ENCODE results near the gene SMARCA1. TPM values are rescaled to one million over a fixed set of nuclear protein-coding genes. Genes with fewer than 3 reads are reported as not detected.

The SMARCA1 gene
- total and polyA plus RNA-seq, 2 experiments from 2014 or later, result 30.1 to 51.8 TPM

DNA sequence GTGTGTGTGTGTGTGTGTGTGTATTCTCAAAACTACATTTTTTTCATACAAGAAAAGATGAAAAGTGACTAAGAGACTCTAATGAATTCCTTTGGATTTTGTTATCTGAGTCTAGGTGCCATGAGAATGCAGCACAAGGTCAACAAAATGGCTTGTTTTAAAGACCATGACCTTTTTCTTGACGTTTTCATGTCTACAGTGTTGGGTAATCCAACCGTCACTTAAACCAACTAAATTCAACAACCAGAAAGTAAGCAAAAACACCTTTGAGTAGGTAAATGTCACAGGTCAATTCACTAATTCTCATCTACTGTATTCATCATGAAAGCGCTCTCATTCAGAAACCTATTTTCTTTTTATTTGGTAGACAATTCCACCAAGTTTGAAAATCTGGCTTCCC, 3.1 kb downstream of the SMARCA1 start:
- Histone ChIP-seq H3K4me1 (ENCODE audit: insufficient read depth) (peaks cover 5% of the 10 kb centered on the region; the same call in 1 of the 2 replicates), H4K20me1 (replicated peaks; ENCODE audit: insufficient read depth) (0 out of 2 replicates have a peak, but pooled peaks cover 5% of the 10 kb centered on the region), H3K4me3 (no peak overlapping the region), H2AFZ (no peak overlapping the region), H3F3A (replicated peaks; ENCODE audit: low read depth) (no peaks in the 10 kb centered on the region), H3K27ac (ENCODE audit: low read depth) (no peak overlapping the region), H3K4me2 (0 out of 2 replicates have a peak overlapping the region, but pooled peaks have one; percentile 29), H3K36me3 (ENCODE audit: insufficient read depth) (no peaks in the 10 kb centered on the region), H3K79me2 (replicated peaks; ENCODE audit: insufficient read depth) (peaks cover 56% of the 10 kb centered on the region), H3K27me3 (ENCODE audit: insufficient read depth) (no peaks in the 10 kb centered on the region), H3K9me2 (ENCODE audit: insufficient read depth) (no peaks in the 10 kb centered on the region)
- Mint-ChIP-seq H3K27me3 (ENCODE audit: insufficient read depth, low read depth, poor library complexity) (no peaks in the 10 kb centered on the region), H3K27ac (no peak overlapping the region), H3K4me1 (peaks cover 10% of the 10 kb centered on the region; the same call in 2 of the 3 replicates), H3K36me3 (ENCODE audit: low read depth) (peaks cover 9% of the 10 kb centered on the region; the same call in 2 of the 3 replicates), H3K4me3 (peak overlapping the region; percentile 27; the same call in 1 of the 3 replicates), H3K9me3 (peaks cover 4% of the 10 kb centered on the region)
- TF ChIP-seq POLR2AphosphoS5 (IDR thresholded peaks at IDR 0.05; ENCODE audit: low read depth) (no peak), EZH2 (IDR thresholded peaks at IDR 0.05; ENCODE audit: low read depth, unreplicated experiment) (no peak)
- TF ChIP-seq, protein P1, sequence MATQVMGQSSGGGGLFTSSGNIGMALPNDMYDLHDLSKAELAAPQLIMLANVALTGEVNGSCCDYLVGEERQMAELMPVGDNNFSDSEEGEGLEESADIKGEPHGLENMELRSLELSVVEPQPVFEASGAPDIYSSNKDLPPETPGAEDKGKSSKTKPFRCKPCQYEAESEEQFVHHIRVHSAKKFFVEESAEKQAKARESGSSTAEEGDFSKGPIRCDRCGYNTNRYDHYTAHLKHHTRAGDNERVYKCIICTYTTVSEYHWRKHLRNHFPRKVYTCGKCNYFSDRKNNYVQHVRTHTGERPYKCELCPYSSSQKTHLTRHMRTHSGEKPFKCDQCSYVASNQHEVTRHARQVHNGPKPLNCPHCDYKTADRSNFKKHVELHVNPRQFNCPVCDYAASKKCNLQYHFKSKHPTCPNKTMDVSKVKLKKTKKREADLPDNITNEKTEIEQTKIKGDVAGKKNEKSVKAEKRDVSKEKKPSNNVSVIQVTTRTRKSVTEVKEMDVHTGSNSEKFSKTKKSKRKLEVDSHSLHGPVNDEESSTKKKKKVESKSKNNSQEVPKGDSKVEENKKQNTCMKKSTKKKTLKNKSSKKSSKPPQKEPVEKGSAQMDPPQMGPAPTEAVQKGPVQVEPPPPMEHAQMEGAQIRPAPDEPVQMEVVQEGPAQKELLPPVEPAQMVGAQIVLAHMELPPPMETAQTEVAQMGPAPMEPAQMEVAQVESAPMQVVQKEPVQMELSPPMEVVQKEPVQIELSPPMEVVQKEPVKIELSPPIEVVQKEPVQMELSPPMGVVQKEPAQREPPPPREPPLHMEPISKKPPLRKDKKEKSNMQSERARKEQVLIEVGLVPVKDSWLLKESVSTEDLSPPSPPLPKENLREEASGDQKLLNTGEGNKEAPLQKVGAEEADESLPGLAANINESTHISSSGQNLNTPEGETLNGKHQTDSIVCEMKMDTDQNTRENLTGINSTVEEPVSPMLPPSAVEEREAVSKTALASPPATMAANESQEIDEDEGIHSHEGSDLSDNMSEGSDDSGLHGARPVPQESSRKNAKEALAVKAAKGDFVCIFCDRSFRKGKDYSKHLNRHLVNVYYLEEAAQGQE (IDR thresholded peaks at IDR 0.05; ENCODE audit: unreplicated experiment), result no peak
- no peak for DNase-seq (ENCODE audit: low spot score)
- no peak for ATAC-seq

DNA sequence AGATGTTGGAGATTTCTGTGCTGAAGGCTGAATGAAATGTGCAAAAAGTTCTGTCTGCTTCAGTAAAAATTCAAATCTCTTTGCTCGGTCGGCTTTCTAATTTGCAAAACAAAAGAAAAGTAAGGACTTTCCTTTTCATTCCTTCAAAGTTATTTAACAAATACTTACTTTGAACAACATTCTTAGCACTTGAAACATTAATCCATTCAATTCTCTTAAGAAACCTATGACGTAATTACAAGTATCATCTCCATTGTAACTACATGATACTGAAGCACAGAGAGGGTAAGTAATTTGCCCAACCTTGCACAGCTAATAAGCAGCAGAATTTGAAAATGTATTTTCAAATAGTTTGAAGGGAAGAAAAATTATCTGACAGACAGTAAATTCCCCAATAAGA, 6.9 kb downstream of the SMARCA1 start:
- ATAC-seq (no peak), DNase-seq (ENCODE audit: low spot score) (no peak)
- H3F3A ChIP-seq (replicated peaks; ENCODE audit: low read depth), result no peaks in the 10 kb centered on the region
- H3K36me3 ChIP-seq (ENCODE audit: insufficient read depth), result peaks cover 3% of the 10 kb centered on the region; the same call in 1 of the 2 replicates
- H2AFZ ChIP-seq, result no peak overlapping the region
- no peaks in the 10 kb centered on the region for H3K27me3 ChIP-seq (ENCODE audit: insufficient read depth)
- no peaks in the 10 kb centered on the region for H3K9me3 Mint-ChIP-seq
- H3K9me2 ChIP-seq (ENCODE audit: insufficient read depth), result no peaks in the 10 kb centered on the region
- no peak overlapping the region for H3K27ac Mint-ChIP-seq
- H3K4me3 Mint-ChIP-seq, result no peak overlapping the region
- peaks cover 49% of the 10 kb centered on the region for H3K79me2 ChIP-seq (replicated peaks; ENCODE audit: insufficient read depth)
- H3K36me3 Mint-ChIP-seq (ENCODE audit: low read depth), result peaks cover 29% of the 10 kb centered on the region
- H3K4me3 ChIP-seq, result no peak overlapping the region
- H3K4me1 Mint-ChIP-seq, result peaks cover 10% of the 10 kb centered on the region; the same call in 2 of the 3 replicates
- peaks cover 1% of the 10 kb centered on the region for H3K27me3 Mint-ChIP-seq (ENCODE audit: insufficient read depth, low read depth, poor library complexity)
- H3K27ac ChIP-seq (ENCODE audit: low read depth), result no peak overlapping the region
- H3K4me1 ChIP-seq (ENCODE audit: insufficient read depth), result peaks cover 5% of the 10 kb centered on the region; the same call in 1 of the 2 replicates
- 0 out of 2 replicates have a peak, but pooled peaks cover 5% of the 10 kb centered on the region for H4K20me1 ChIP-seq (replicated peaks; ENCODE audit: insufficient read depth)
- no peak overlapping the region for H3K4me2 ChIP-seq
- TF ChIP-seq, protein P2, sequence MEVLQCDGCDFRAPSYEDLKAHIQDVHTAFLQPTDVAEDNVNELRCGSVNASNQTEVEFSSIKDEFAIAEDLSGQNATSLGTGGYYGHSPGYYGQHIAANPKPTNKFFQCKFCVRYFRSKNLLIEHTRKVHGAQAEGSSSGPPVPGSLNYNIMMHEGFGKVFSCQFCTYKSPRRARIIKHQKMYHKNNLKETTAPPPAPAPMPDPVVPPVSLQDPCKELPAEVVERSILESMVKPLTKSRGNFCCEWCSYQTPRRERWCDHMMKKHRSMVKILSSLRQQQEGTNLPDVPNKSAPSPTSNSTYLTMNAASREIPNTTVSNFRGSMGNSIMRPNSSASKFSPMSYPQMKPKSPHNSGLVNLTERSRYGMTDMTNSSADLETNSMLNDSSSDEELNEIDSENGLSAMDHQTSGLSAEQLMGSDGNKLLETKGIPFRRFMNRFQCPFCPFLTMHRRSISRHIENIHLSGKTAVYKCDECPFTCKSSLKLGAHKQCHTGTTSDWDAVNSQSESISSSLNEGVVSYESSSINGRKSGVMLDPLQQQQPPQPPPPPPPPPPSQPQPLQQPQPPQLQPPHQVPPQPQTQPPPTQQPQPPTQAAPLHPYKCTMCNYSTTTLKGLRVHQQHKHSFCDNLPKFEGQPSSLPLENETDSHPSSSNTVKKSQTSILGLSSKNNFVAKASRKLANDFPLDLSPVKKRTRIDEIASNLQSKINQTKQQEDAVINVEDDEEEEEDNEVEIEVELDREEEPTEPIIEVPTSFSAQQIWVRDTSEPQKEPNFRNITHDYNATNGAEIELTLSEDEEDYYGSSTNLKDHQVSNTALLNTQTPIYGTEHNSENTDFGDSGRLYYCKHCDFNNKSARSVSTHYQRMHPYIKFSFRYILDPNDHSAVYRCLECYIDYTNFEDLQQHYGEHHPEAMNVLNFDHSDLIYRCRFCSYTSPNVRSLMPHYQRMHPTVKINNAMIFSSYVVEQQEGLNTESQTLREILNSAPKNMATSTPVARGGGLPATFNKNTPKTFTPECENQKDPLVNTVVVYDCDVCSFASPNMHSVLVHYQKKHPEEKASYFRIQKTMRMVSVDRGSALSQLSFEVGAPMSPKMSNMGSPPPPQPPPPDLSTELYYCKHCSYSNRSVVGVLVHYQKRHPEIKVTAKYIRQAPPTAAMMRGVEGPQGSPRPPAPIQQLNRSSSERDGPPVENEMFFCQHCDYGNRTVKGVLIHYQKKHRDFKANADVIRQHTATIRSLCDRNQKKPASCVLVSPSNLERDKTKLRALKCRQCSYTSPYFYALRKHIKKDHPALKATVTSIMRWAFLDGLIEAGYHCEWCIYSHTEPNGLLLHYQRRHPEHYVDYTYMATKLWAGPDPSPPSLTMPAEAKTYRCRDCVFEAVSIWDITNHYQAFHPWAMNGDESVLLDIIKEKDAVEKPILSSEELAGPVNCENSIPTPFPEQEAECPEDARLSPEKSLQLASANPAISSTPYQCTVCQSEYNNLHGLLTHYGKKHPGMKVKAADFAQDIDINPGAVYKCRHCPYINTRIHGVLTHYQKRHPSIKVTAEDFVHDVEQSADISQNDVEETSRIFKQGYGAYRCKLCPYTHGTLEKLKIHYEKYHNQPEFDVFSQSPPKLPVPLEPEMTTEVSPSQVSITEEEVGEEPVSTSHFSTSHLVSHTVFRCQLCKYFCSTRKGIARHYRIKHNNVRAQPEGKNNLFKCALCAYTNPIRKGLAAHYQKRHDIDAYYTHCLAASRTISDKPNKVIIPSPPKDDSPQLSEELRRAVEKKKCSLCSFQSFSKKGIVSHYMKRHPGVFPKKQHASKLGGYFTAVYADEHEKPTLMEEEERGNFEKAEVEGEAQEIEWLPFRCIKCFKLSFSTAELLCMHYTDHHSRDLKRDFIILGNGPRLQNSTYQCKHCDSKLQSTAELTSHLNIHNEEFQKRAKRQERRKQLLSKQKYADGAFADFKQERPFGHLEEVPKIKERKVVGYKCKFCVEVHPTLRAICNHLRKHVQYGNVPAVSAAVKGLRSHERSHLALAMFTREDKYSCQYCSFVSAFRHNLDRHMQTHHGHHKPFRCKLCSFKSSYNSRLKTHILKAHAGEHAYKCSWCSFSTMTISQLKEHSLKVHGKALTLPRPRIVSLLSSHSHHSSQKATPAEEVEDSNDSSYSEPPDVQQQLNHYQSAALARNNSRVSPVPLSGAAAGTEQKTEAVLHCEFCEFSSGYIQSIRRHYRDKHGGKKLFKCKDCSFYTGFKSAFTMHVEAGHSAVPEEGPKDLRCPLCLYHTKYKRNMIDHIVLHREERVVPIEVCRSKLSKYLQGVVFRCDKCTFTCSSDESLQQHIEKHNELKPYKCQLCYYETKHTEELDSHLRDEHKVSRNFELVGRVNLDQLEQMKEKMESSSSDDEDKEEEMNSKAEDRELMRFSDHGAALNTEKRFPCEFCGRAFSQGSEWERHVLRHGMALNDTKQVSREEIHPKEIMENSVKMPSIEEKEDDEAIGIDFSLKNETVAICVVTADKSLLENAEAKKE (CRISPR knock-in tag; IDR thresholded peaks at IDR 0.05), result no peak
- TF ChIP-seq ZNF331 (CRISPR knock-in tag; IDR thresholded peaks at IDR 0.05; ENCODE audit: low read depth), result no peak
- no peak for TF ChIP-seq JUNB (IDR thresholded peaks at IDR 0.05; ENCODE audit: unreplicated experiment)
- TF ChIP-seq ZNF114 (CRISPR knock-in tag; IDR thresholded peaks at IDR 0.05), result no peak
- TF ChIP-seq EZH2phosphoT487 (IDR thresholded peaks at IDR 0.05; ENCODE audit: unreplicated experiment), result no peak
- TF ChIP-seq, protein P3, sequence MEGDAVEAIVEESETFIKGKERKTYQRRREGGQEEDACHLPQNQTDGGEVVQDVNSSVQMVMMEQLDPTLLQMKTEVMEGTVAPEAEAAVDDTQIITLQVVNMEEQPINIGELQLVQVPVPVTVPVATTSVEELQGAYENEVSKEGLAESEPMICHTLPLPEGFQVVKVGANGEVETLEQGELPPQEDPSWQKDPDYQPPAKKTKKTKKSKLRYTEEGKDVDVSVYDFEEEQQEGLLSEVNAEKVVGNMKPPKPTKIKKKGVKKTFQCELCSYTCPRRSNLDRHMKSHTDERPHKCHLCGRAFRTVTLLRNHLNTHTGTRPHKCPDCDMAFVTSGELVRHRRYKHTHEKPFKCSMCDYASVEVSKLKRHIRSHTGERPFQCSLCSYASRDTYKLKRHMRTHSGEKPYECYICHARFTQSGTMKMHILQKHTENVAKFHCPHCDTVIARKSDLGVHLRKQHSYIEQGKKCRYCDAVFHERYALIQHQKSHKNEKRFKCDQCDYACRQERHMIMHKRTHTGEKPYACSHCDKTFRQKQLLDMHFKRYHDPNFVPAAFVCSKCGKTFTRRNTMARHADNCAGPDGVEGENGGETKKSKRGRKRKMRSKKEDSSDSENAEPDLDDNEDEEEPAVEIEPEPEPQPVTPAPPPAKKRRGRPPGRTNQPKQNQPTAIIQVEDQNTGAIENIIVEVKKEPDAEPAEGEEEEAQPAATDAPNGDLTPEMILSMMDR (conservative IDR thresholded peaks at IDR 0.05; ENCODE audit: low read depth in 2 of 2), result no peak
- TF ChIP-seq STAT1 (IDR thresholded peaks at IDR 0.05; ENCODE audit: unreplicated experiment), result no peak
- TF ChIP-seq CREB1 (CRISPR knock-in tag; IDR thresholded peaks at IDR 0.05; ENCODE audit: low read depth), result no peak
- TF ChIP-seq POLR2AphosphoS5 (IDR thresholded peaks at IDR 0.05; ENCODE audit: low read depth), result no peak
